Kidney (tissue), 14 donors: Measurements from ENCODE around the gene RBM41. TPM values are rescaled to one million over a fixed set of nuclear protein-coding genes. Genes with fewer than 3 reads are reported as not detected.
A peak's percentile ranks its signal among the peaks of the same experiment; 100 is the strongest.

Source experiments
- DNase-seq, 5 donors: peaks; one replicate each; pipeline ENCODE4 v3.0.0-alpha.2; 2013 to 2020
- FAIRE-seq: peaks from 2 replicates; lab custom pipeline; 2012; peaks lifted over from hg19 to GRCh38; lab: Jason Lieb, UNC
- H3K27ac ChIP-seq, 2 donors: one replicate each; pipeline ENCODE4 v1.7.0; 2013; ENCODE audit warnings: low read depth in 2 of 2, low read length in 2 of 2, inconsistent platforms in 1 of 2
- H3K27me3 ChIP-seq: one replicate; pipeline ENCODE4 v1.7.1; 2013; ENCODE audit warnings: low read length, inconsistent platforms; ENCODE audit not compliant: control insufficient read depth, insufficient read depth
- H3K36me3 ChIP-seq, 3 donors: one replicate each; pipeline versions ENCODE4 v1.7.0 to v1.7.1; 2013; ENCODE audit warnings: low read length in 3 of 3, control low read depth in 1 of 3, inconsistent platforms in 1 of 3; ENCODE audit not compliant: insufficient read depth in 3 of 3, control insufficient read depth in 2 of 3
- H3K4me1 ChIP-seq, 3 donors: one replicate each; pipeline versions ENCODE4 v1.7.0 to v1.7.1; 2013; ENCODE audit warnings: low read length in 3 of 3, inconsistent platforms in 1 of 3, low read depth in 1 of 3; ENCODE audit not compliant: control insufficient read depth in 2 of 3, insufficient read depth in 2 of 3
- H3K4me3 ChIP-seq, 3 donors: one replicate each; pipeline versions ENCODE4 v1.7.0 to v1.8.1; 2013; ENCODE audit warnings: low read length in 3 of 3, control low read depth in 1 of 3, inconsistent platforms in 1 of 3
- H3K9ac ChIP-seq, 3 donors: one replicate each; pipeline versions ENCODE4 v1.7.0 to v1.7.1; 2013; ENCODE audit warnings: low read length in 3 of 3, control low read depth in 1 of 3, inconsistent platforms in 1 of 3
- H3K9me3 ChIP-seq, 3 donors: one replicate each; pipeline versions ENCODE4 v1.7.0 to v1.7.1; 2013; ENCODE audit warnings: low read length in 3 of 3, control low read depth in 1 of 3, inconsistent platforms in 1 of 3; ENCODE audit not compliant: control insufficient read depth in 2 of 3, insufficient read depth in 1 of 3
- CTCF ChIP-seq: IDR thresholded peaks from 3 replicates; pipeline ENCODE4 v1.5.1; 2012; ENCODE audit warnings: mild to moderate bottlenecking, moderate library complexity, borderline replicate concordance; ENCODE audit not compliant: insufficient read depth; ENCODE audit errors: extremely low read depth
- intact Hi-C: fragments of 100-400 bp; cut with DNase I; formaldehyde crosslinking; loops from one replicate; pipeline ENCODE4 v1.11.1; 2022
- polyA plus RNA-seq: library from polyadenylated mRNA; stranded (reverse); fragments of 350-450 nt; fragmentation: Illumina TruSeq; extraction: RNeasy Lipid Tissue Mini Kit (QIAGEN cat#74804); gene quantifications from one replicate; pipeline ENCODE4 v1.2.3, GENCODE V29; 2014; ENCODE audit warnings: low read depth, low replicate concordance; ENCODE audit not compliant: insufficient read depth
- total RNA-seq: library from RNA; stranded (reverse); fragmentation: NEBNext Ultra II Directional; extraction: Animal tissue kit (Norgen Biotek cat#: 25700); gene quantifications from one replicate; pipeline ENCODE4 v1.2.1, GENCODE V29; 2021
- donor health status: control.
- donor health status: control.
- donor health status: control.
- donor health status: control.
- donor health status: control.
- donor health status: DM: yes; HTN: yes; CAD: no.
- donor health status: Normal renal cell carcinoma (clear cell type).

RBM41 gene
- total and polyA plus RNA-seq, 2 donors from 2014 or later, result 3.5 to 20.9 TPM

GRCh38 chrX:107047622-107048021 is 71.0 kb downstream of the RBM41 start:
- DNase-seq, result no peak
- FAIRE-seq, result no peak
- Histone ChIP-seq H3K4me1 (no peaks in the 10 kb centered on the region), H3K27ac (no peak overlapping the region), H3K4me3 (no peak overlapping the region), H3K9me3 (no peaks in the 10 kb centered on the region), H3K36me3 (no peaks in the 10 kb centered on the region), H3K27me3 (no peaks in the 10 kb centered on the region), H3K9ac (no peak overlapping the region)
- TF ChIP-seq CTCF, result no peak
- intact Hi-C loops, result no loop called here

GRCh38 chrX:107029752-107030151 is 88.9 kb downstream of the RBM41 start:
- Histone ChIP-seq H3K27me3 (no peaks in the 10 kb centered on the region), H3K9ac (no peak overlapping the region), H3K27ac (no peak overlapping the region), H3K4me1 (no peaks in the 10 kb centered on the region), H3K9me3 (no peaks in the 10 kb centered on the region), H3K4me3 (no peak overlapping the region), H3K36me3 (no peaks in the 10 kb centered on the region)
- FAIRE-seq, result no peak
- TF ChIP-seq CTCF, result no peak
- intact Hi-C loops, result no loop called here
- DNase-seq, result no peak

GRCh38 chrX:107025545-107025944 is 93.1 kb downstream of the RBM41 start:
- Histone ChIP-seq H3K9ac (no peak overlapping the region), H3K9me3 (no peaks in the 10 kb centered on the region), H3K27me3 (no peaks in the 10 kb centered on the region), H3K4me3 (no peak overlapping the region), H3K4me1 (no peaks in the 10 kb centered on the region), H3K27ac (no peak overlapping the region), H3K36me3 (no peaks in the 10 kb centered on the region)
- peak in 2 of 5 donors; percentile 9 to 45 for DNase-seq
- TF ChIP-seq CTCF, result peak; percentile 43
- no peak for FAIRE-seq
- intact Hi-C loops, result no loop called here

GRCh38 chrX:107014936-107015335 is 103.7 kb downstream of the RBM41 start:
- Histone ChIP-seq H3K4me1 (no peaks in the 10 kb centered on the region), H3K4me3 (no peak overlapping the region), H3K36me3 (no peaks in the 10 kb centered on the region), H3K9ac (no peak overlapping the region), H3K27ac (no peak overlapping the region), H3K27me3 (no peaks in the 10 kb centered on the region), H3K9me3 (no peaks in the 10 kb centered on the region)
- no peak for FAIRE-seq
- DNase-seq, result no peak
- no peak for TF ChIP-seq CTCF
- intact Hi-C loops, result no loop called here
